Stimulated activated CD8-positive, alpha-beta memory T cell treated with anti-CD3 and anti-CD28 coated beads, Interleukin-4, amount 100 ng/mL, for 1 hour (primary cell): ENCODE measurements around the gene ADD3.
A peak's percentile ranks its signal among the peaks of the same experiment; 100 is the strongest.

Experiments used
- DNase-seq, 2 donors: peaks; one replicate each; pipeline ENCODE4 v3.0.0-alpha.2; 2020; ENCODE audit warnings: low read depth in 2 of 2, low spot score in 1 of 2

ADD3 gene

GRCh38 chr10:110007701-110008517, at the start of gene ADD3:
Gene ADD3, plus strand, starts transcription at chr10:110007984. Its CDS starts 92,670 bp downstream, at chr10:110100654.
- DNase-seq = peak; percentile 87 to 95

GRCh38 chr10:109958059-109958458, 49.7 kb upstream of the ADD3 start:
- DNase-seq = no peak

- DNase-seq = no peak
These were observed 48.3 kb upstream of the ADD3 start for GRCh38 chr10:109959259-109960145.

DNA sequence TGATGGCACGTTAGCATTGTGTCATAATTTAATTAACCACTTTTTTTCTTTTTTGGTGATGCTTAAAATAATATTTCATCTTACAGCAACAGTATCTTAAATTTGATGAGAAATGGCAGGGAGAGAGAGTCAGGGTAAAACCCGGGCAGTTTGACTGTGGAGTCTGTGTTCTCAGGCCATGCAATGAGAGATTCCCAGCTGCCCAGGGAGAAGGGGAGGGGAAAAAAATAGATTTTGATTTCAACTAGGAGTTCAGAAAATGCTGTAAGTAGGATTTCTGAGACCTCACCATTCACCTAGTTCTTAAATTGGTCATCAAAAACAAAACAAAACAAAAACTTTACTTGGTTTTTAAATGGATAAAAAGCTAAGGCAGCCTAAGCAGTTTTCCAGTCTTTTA, 47.1 kb upstream of the ADD3 start:
- DNase-seq = no peak

DNA sequence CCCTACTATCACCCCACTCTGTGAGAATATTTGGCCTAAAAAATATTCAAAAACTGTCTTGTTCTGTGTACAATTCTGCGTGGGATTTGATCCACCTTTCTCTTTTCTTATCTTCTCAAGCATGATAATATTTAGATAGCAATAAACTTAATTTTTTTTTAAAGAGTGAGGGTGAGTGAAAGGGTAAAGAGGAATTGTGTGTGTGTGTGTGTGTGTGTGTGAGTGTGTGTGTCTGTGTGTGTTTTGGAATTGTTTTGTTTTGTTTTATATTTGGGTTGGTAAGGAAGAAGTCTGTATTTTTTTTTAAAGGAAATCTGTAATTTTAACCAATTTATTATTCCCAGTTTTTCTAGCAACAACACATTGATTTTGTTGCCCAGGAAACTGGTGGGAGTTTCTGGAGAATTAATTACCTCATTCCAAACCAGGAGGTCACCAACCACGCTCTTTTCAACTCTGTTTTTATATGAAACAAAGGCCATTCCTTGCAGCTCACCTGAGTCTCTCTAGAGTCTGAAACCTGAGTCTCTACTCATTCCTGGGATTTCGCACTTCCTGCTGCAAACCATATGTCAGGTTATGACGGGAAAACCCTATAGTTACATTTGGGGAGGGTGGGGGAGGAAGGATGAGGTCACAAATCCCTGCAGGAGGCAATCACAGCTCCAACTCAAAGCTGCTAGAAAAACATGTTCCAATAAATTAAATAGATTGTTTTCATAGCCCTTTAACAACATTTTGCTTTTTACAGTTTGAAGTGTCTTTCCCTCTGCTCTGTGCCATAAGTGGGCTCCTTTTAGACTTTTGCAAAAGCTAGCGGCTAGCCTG, 46.4 kb upstream of the ADD3 start:
- no peak for DNase-seq

GRCh38 chr10:109962247-109962646, 45.5 kb upstream of the ADD3 start:
- no peak for DNase-seq

GRCh38 chr10:109963439-109963838, 44.3 kb upstream of the ADD3 start:
- no peak for DNase-seq

GRCh38 chr10:109964318-109964717, 43.5 kb upstream of the ADD3 start:
- DNase-seq = no peak

GRCh38 chr10:109966961-109967738, 40.6 kb upstream of the ADD3 start:
- DNase-seq = no peak

DNA sequence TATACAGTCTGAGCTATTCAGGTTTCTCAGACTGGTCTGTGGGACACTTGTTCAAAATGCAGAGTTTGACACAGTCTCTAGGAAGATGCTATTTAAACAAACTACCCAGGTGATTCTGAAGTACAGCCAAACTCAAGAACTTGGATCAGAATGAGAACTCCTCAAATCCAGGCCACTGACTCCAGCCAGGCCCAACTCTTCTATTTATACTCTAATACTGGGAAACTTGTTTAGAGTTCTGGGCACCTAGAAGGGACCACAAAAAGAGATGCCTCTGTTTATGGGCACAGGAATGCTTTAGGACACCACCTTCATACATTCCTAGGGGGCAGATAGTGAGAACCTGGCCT, 40.1 kb upstream of the ADD3 start:
- DNase-seq = no peak

DNA sequence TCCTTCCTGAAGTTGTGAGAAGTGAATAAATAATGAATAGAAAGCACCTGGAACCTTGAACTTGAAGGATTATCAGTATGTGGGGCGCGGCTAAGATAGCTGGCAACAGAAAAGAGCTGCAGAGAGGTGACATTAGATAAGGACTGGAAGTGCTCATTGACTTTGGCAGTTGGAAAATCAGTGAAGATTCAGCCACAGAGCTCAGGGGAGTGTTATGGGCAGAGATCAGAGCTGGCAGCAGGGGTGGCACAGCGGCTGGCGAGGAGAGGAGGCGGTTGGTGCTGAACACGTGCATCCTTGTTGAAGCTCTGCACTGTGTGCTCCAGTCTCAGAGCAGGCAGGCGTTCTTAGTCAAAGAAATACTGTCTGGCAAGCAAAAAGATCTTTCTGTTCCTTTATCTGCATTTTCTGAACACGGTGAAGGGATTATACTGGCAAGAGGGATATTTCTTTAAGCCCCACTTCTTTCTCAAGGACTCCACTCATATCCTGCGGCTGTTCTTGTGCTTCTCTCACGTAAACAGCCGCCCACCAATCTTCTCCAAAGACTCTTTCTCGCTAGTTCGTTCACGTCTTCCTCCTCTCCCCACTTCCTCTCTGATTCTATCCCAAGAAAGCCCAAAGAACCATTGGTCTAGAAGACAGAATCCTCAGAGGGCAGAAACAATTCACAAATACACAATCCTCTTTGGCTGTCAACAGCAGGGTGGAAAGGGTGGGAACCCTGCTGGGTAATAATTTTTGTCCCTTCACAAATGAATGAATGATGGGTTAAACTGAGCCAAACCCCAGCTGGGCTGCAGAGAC, 38.6 kb upstream of the ADD3 start:
- no peak for DNase-seq

DNA sequence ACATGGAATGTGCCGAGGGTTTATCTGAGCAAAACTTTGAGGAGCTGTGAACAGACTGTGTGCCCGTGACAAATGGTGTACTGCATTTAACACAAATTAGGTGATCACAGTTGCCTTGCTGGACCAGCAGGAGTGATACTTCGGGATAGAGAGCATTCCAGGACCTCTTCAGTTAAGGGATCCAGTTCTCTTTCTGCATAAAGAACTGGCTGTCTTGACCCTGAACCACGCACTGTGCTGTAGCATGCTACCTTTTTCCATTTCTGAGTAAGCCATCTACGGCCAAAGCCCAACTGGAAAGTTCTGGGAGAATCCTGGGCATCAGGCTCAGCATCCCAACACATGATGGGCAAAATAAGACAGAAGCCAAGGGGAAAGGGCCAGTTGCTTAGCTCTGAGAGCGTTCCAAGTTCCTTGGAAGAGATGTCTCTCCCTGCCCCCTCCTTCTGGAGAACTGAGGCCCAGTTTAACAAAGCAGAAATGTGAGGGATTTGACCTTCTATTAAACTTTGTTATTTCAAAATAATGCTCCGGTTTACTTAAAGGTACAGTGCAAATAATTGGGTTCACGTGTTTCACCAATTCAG, 37.9 kb upstream of the ADD3 start:
- no peak for DNase-seq

- DNase-seq = no peak
These were observed 36.1 kb upstream of the ADD3 start for GRCh38 chr10:109971634-109972033.

- DNase-seq = no peak
These were observed 35.3 kb upstream of the ADD3 start for GRCh38 chr10:109972372-109973001.

GRCh38 chr10:109973326-109973829, 34.4 kb upstream of the ADD3 start:
- DNase-seq = no peak

GRCh38 chr10:109974504-109975191, 33.1 kb upstream of the ADD3 start:
- DNase-seq = no peak

- DNase-seq = no peak
These were observed 32.3 kb upstream of the ADD3 start for GRCh38 chr10:109975244-109976190.
